Smooth muscle cell (in vitro differentiated cells): Measurements from ENCODE around the gene TCERG1L. TPM values are rescaled to one million over a fixed set of nuclear protein-coding genes. Genes with fewer than 3 reads are reported as not detected.

Experiments used
- DNase-seq: peaks from one replicate; lab custom pipeline; 2025; ENCODE audit not compliant: unreplicated experiment; lab: John Stamatoyannopoulos, UW
- H2AFZ ChIP-seq: fragments of 200-600 bp; sonication (generic); 2 replicates; pipeline ENCODE4 v1.6.0; 2016; ENCODE audit warnings: antibody characterized with exemption, low read depth, mild to moderate bottlenecking
- H3F3A ChIP-seq: fragments of 200-600 bp; sonication (generic); 2 replicates; pipeline ENCODE4 v1.6.0; 2017; ENCODE audit warnings: antibody characterized with exemption, low read depth
- H3K27ac ChIP-seq: fragments of 200-600 bp; sonication (generic); 2 replicates; pipeline ENCODE4 v1.5.1; 2016; ENCODE audit warnings: low read depth, mild to moderate bottlenecking
- H3K27me3 ChIP-seq: fragments of 200-600 bp; sonication (generic); 2 replicates; pipeline ENCODE4 v1.6.1; 2016; ENCODE audit warnings: low read depth, mild to moderate bottlenecking
- H3K36me3 ChIP-seq: fragments of 200-600 bp; sonication (generic); 2 replicates; pipeline ENCODE4 v1.5.1; 2016; ENCODE audit warnings: low read depth
- H3K4me1 ChIP-seq: fragments of 200-600 bp; sonication (generic); 2 replicates; pipeline ENCODE4 v1.5.1; 2016; ENCODE audit warnings: low read depth
- H3K4me2 ChIP-seq: fragments of 200-600 bp; sonication (generic); 2 replicates; pipeline ENCODE4 v1.6.0; 2016; ENCODE audit warnings: mild to moderate bottlenecking
- H3K4me3 ChIP-seq: fragments of 200-600 bp; sonication (generic); 2 replicates; pipeline ENCODE4 v1.5.1; 2016; ENCODE audit warnings: mild to moderate bottlenecking
- H3K79me2 ChIP-seq: fragments of 200-600 bp; sonication (generic); 2 replicates; pipeline ENCODE4 v1.6.0; 2016; ENCODE audit warnings: low read depth, mild to moderate bottlenecking
- H3K9ac ChIP-seq: fragments of 200-600 bp; sonication (generic); 2 replicates; pipeline ENCODE4 v1.6.0; 2016; ENCODE audit warnings: low read depth
- H3K9me3 ChIP-seq: fragments of 200-600 bp; sonication (generic); replicated peaks from 2 replicates; pipeline ENCODE4 v1.5.1; 2016; ENCODE audit warnings: low read depth
- H4K20me1 ChIP-seq: fragments of 200-600 bp; sonication (generic); 2 replicates; pipeline ENCODE4 v1.6.0; 2016; ENCODE audit warnings: low read depth
- CTCF ChIP-seq: fragments of 200-600 bp; sonication (generic); IDR thresholded peaks from 2 replicates; pipeline ENCODE4 v1.5.1; 2017; ENCODE audit warnings: borderline replicate concordance, mild to moderate bottlenecking, antibody characterized with exemption; ENCODE audit not compliant: insufficient read depth, poor library complexity, severe bottlenecking
- WGBS: methylation state at CpG from one replicate; pipeline ENCODE4 v1.1.7; 2016; ENCODE audit warnings: low lambda C conversion rate; 5-methylcytosine and 5-hydroxymethylcytosine counted together
- polyA plus RNA-seq: library from polyadenylated mRNA; unstranded; fragments of >200 nt; fragmentation: Nextera tagmentation; extraction: Ambion mirVana; gene quantifications from 2 replicates; pipeline ENCODE4 v1.2.1, GENCODE V29; 2016
- total RNA-seq: library from RNA; depleted of rRNA; stranded (reverse); fragments of >200 nt; gene quantifications from 2 replicates; pipeline ENCODE4 v1.2.3, GENCODE V29; 2014

The TCERG1L gene
- total and polyA plus RNA-seq, 2 experiments from 2014 or later: not detected

DNA sequence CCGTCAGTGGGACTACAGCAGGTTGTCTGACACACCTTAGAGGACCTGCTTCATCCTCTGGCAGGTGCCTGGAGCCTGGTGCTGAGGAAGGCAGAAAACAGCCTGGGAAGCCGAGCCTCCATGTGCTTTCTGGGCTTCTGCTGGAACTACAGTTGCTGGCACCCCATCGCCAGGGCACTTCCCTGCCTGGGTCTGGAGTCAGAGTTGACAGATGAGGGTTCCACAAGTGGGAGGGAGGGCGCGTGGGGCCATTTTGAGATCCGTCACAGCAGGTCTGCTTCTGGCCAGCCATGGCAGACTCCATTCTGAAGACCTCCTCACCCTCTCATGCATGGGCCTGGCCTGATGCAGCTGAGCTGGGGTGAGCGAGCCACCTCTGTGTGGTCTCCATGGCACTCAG lies 33.2 kb upstream of the TCERG1L start:
- Histone ChIP-seq H3K4me3 (no peak overlapping the region), H3K4me2 (no peak overlapping the region), H4K20me1 (no peaks in the 10 kb centered on the region), H3K4me1 (no peaks in the 10 kb centered on the region), H2AFZ (no peak overlapping the region), H3K36me3 (no peaks in the 10 kb centered on the region), H3F3A (no peaks in the 10 kb centered on the region), H3K9me3 (no peaks in the 10 kb centered on the region), H3K27ac (no peak overlapping the region), H3K9ac (no peak overlapping the region), H3K79me2 (no peaks in the 10 kb centered on the region), H3K27me3 (peaks cover 3% of the 10 kb centered on the region)
- TF ChIP-seq CTCF: no peak
- 90% methylated on average over 7 of the region's 7 CpGs for WGBS
- no peak for DNase-seq

DNA sequence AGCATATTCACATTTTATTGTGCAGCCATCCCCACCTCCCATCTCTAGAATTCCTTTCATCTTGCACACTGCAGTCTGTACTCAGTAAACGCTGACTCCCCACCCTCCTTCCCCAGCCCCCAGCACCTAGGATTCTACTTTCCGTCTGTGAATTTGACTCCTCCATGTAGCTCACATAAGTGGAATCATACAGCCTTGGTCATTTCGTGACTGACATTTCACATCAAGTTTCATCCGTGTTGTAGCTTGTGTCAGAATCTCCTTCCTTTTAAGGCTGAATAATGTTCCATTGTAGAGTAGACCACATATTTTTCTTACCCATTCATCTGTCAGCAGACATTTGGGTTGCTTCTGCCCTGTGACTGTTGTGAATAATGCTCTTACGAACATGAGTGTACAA lies 26.2 kb upstream of the TCERG1L start:
- 83% methylated on average over 5 of the region's 5 CpGs for WGBS
- DNase-seq: no peak
- no peak overlapping the region for H3K4me2 ChIP-seq
- H4K20me1 ChIP-seq: no peaks in the 10 kb centered on the region
- no peaks in the 10 kb centered on the region for H3K27me3 ChIP-seq
- no peak overlapping the region for H3K27ac ChIP-seq
- no peaks in the 10 kb centered on the region for H3K79me2 ChIP-seq
- H2AFZ ChIP-seq: no peak overlapping the region
- H3K4me1 ChIP-seq: no peaks in the 10 kb centered on the region
- H3K9ac ChIP-seq: no peak overlapping the region
- H3K9me3 ChIP-seq: no peaks in the 10 kb centered on the region
- H3K36me3 ChIP-seq: no peaks in the 10 kb centered on the region
- H3F3A ChIP-seq: no peaks in the 10 kb centered on the region
- H3K4me3 ChIP-seq: no peak overlapping the region
- no peak for TF ChIP-seq CTCF

- H4K20me1 ChIP-seq: no peaks in the 10 kb centered on the region
- H3K36me3 ChIP-seq: no peaks in the 10 kb centered on the region
- DNase-seq: no peak
- H3K4me2 ChIP-seq: no peak overlapping the region
- H3K4me1 ChIP-seq: no peaks in the 10 kb centered on the region
- H3F3A ChIP-seq: no peaks in the 10 kb centered on the region
- no peaks in the 10 kb centered on the region for H3K79me2 ChIP-seq
- no peak overlapping the region for H3K4me3 ChIP-seq
- H3K9ac ChIP-seq: no peak overlapping the region
- no peak overlapping the region for H3K27ac ChIP-seq
- no peak for TF ChIP-seq CTCF
- no peaks in the 10 kb centered on the region for H3K27me3 ChIP-seq
- H2AFZ ChIP-seq: no peak overlapping the region
- H3K9me3 ChIP-seq: no peaks in the 10 kb centered on the region
Measured at GRCh38 chr10:131332821-131333220, 21.3 kb upstream of the TCERG1L start.

DNA sequence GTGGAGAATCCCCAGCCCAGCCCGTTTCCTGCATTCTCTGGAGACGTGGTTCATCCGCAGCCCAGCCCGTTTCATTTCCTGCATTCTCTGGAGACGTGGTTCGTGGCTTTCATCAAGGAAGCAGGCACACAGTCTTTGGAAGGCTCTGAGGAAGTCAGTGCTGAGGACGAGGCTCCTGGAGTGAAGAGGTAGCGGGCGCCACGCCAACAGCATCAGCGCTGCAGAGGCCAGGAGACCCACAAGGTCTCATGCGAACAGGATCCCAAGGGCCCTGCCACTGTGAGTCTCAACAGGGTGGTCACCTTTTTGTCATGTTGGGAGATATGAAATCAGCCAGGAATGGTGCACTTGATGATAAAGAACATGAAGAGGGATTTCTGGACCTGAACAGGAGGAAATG lies 12.4 kb upstream of the TCERG1L start:
- Histone ChIP-seq H4K20me1 (no peaks in the 10 kb centered on the region), H3F3A (no peaks in the 10 kb centered on the region), H3K4me1 (no peaks in the 10 kb centered on the region), H3K9ac (no peak overlapping the region), H3K27ac (no peak overlapping the region), H2AFZ (no peak overlapping the region), H3K4me2 (no peak overlapping the region), H3K9me3 (no peaks in the 10 kb centered on the region), H3K79me2 (no peaks in the 10 kb centered on the region), H3K36me3 (no peaks in the 10 kb centered on the region), H3K4me3 (no peak overlapping the region), H3K27me3 (peaks cover 34% of the 10 kb centered on the region)
- DNase-seq: no peak
- WGBS: 86% methylated on average over 12 of the region's 12 CpGs
- no peak for TF ChIP-seq CTCF
